Globus pallidus (tissue), 1 donor: ENCODE measurements around the gene ATG5.
"Not testable (repeated sequence)": the region's sequence is repeated elsewhere in the genome, so short reads cannot be mapped to it uniquely, and the experiment has no call there.

ENCODE experiments used
- DNase-seq: peaks from one replicate; pipeline ENCODE4 v3.0.0-alpha.2; 2015; ENCODE audit warnings: low spot score

Gene ATG5

GRCh38 chr6:106154326-106154725 is 171.2 kb downstream of the ATG5 start:
- no peak for DNase-seq

GRCh38 chr6:106152952-106153351 is 172.6 kb downstream of the ATG5 start:
- DNase-seq, result no peak

- DNase-seq, result not testable (repeated sequence)
Observed at GRCh38 chr6:106152476-106152875, 173.1 kb downstream of the ATG5 start.

GRCh38 chr6:106149472-106150069 is 176.0 kb downstream of the ATG5 start:
- no peak for DNase-seq

GRCh38 chr6:106147476-106147875 is 178.1 kb downstream of the ATG5 start:
- no peak for DNase-seq

- no peak for DNase-seq
Observed at GRCh38 chr6:106146852-106147351, 178.7 kb downstream of the ATG5 start.

- no peak for DNase-seq
Observed at GRCh38 chr6:106145741-106146227, 179.8 kb downstream of the ATG5 start.

GRCh38 chr6:106145144-106145543 is 180.4 kb downstream of the ATG5 start:
- no peak for DNase-seq

- no peak for DNase-seq
Observed at GRCh38 chr6:106143665-106144064, 181.9 kb downstream of the ATG5 start.

- DNase-seq, result no peak
Observed at GRCh38 chr6:106142876-106143431, 182.6 kb downstream of the ATG5 start.

GRCh38 chr6:106141441-106142237 is 183.9 kb downstream of the ATG5 start:
- DNase-seq, result no peak

- DNase-seq, result no peak
Observed at GRCh38 chr6:106138151-106138550, 187.4 kb downstream of the ATG5 start.

GRCh38 chr6:106136845-106137244 is 188.7 kb downstream of the ATG5 start:
- DNase-seq, result no peak

GRCh38 chr6:106135911-106136571 is 189.5 kb downstream of the ATG5 start:
- no peak for DNase-seq

- no peak for DNase-seq
Observed at GRCh38 chr6:106134906-106135634, 190.5 kb downstream of the ATG5 start.
